K562 (cell line): ENCODE results near the gene MED17. TPM values are rescaled to one million over a fixed set of nuclear protein-coding genes. Genes with fewer than 3 reads are reported as not detected.

Experiments used
- ATAC-seq: fragments of 200-7000 bp; cut with Tn5 transposase; 3 replicates; pipeline ENCODE4 v1.9.1; 2020; ENCODE audit warnings: moderate library complexity
- BruUV-seq: library from RNA; stranded (reverse); fragments of 400-500 nt; replicated peaks from 2 replicates; lab custom pipeline; 2021; lab: Mats Ljungman, UMichigan
- CTCF ChIA-PET: fragments of 300-600 bp; formaldehyde crosslinking; extraction: SDS; loops from one replicate; lab custom pipeline; 2021; ENCODE audit warnings: low intra/inter-chr PET ratio; lab: Yijun Ruan, JAX
- POLR2A ChIA-PET: fragments of 300-600, 350-650 bp; sonication (Branson Sonifier 250); formaldehyde crosslinking; extraction: SDS; loops from one replicate; lab custom pipeline; 2021; ENCODE audit warnings: antibody characterized with exemption, inconsistent platforms; lab: Yijun Ruan, JAX
- DNase-seq, 4 experiments: peaks; one replicate each; pipeline versions ENCODE4 v3.0.0 to v3.0.0-alpha.2; 2011 to 2018; ENCODE audit warnings: low spot score in 3 of 4, mixed read lengths in 3 of 4; ENCODE audit errors: extremely low read depth in 1 of 4
- FAIRE-seq: peaks from 2 replicates; lab custom pipeline; 2011; peaks lifted over from hg19 to GRCh38; lab: Jason Lieb, UNC
- H2AFZ ChIP-seq: 2 replicates; pipeline ENCODE4 v1.6.0; 2011; ENCODE audit warnings: low read depth, low read length, control low read depth, inconsistent platforms
- H3K27ac ChIP-seq: fragments of 200-600 bp; 3 replicates; pipeline ENCODE4 v1.8.0; 2011; ENCODE audit warnings: low read depth, mild to moderate bottlenecking, control low read depth, inconsistent platforms, low read length, moderate library complexity, mixed read lengths; ENCODE audit errors: extremely low read depth
- H3K27me3 ChIP-seq, 2 experiments: fragments of 300-600 bp in 1 of 2; 2 replicates in 1 of 2; 3 replicates in 1 of 2; pipeline versions ENCODE4 v1.6.0 to v1.8.0; 2011; ENCODE audit warnings: inconsistent platforms in 2 of 2, low read length in 2 of 2, mild to moderate bottlenecking in 1 of 2, mixed read lengths in 1 of 2, moderate library complexity in 1 of 2; ENCODE audit not compliant: control insufficient read depth in 2 of 2, insufficient read depth in 2 of 2
- H3K36me3 ChIP-seq: fragments of 300-600 bp; 3 replicates; pipeline ENCODE4 v1.8.0; 2011; ENCODE audit warnings: mild to moderate bottlenecking, low read length, inconsistent platforms; ENCODE audit not compliant: control insufficient read depth, insufficient read depth
- H3K4me1 ChIP-seq, 2 experiments: fragments of 200-600 bp in 1 of 2; replicated peaks in 1 of 2; 2 replicates in 1 of 2; 3 replicates in 1 of 2; pipeline versions ENCODE4 v1.5.1 to v1.8.0; 2011; ENCODE audit warnings: inconsistent platforms in 2 of 2, low read length in 2 of 2, mild to moderate bottlenecking in 1 of 2, mixed read lengths in 1 of 2, moderate library complexity in 1 of 2; ENCODE audit not compliant: control insufficient read depth in 2 of 2, insufficient read depth in 2 of 2
- H3K4me2 ChIP-seq: 2 replicates; pipeline ENCODE4 v1.6.1; 2011; ENCODE audit warnings: low read length, control low read depth, inconsistent platforms, mixed read lengths; ENCODE audit not compliant: insufficient read depth
- H3K4me3 ChIP-seq: fragments of 200-600 bp; sonication (generic), shearing (Covaris generic); 2 replicates; pipeline ENCODE4 v1.5.1; 2016; ENCODE audit warnings: control low read depth, inconsistent platforms
- H3K79me2 ChIP-seq: fragments of 200-600 bp; 3 replicates; pipeline ENCODE4 v1.8.0; 2011; ENCODE audit warnings: low read length, inconsistent platforms; ENCODE audit not compliant: control insufficient read depth, insufficient read depth
- H3K9ac ChIP-seq, 2 experiments: 2 replicates each; pipeline versions ENCODE4 v1.6.0 to v1.6.1; 2011; ENCODE audit warnings: low read depth in 2 of 2, low read length in 2 of 2, control low read depth in 1 of 2, inconsistent platforms in 1 of 2, mild to moderate bottlenecking in 1 of 2, mixed read lengths in 1 of 2; ENCODE audit not compliant: insufficient read depth in 1 of 2
- H3K9me1 ChIP-seq: one replicate; pipeline ENCODE4 v1.6.0; 2011; ENCODE audit warnings: inconsistent platforms, mild to moderate bottlenecking, low read length, moderate library complexity; ENCODE audit not compliant: control insufficient read depth, insufficient read depth
- H3K9me3 ChIP-seq: replicated peaks from 2 replicates; pipeline ENCODE4 v1.5.1; 2011; ENCODE audit warnings: low read depth, low read length, inconsistent platforms; ENCODE audit not compliant: control insufficient read depth, insufficient read depth
- H4K20me1 ChIP-seq: replicated peaks from 2 replicates; pipeline ENCODE4 v1.6.1; 2011; ENCODE audit warnings: low read length, inconsistent platforms, mixed read lengths; ENCODE audit not compliant: control insufficient read depth, insufficient read depth
- ARID1B ChIP-seq: fragments of 450-650 bp; IDR thresholded peaks from 2 replicates; pipeline ENCODE4 v1.6.1; 2016; ENCODE audit warnings: antibody characterized with exemption, mild to moderate bottlenecking, inconsistent platforms
- CHD1 ChIP-seq: fragments of 200-600 bp; sonication (generic); IDR thresholded peaks from one replicate; pipeline ENCODE4 v1.6.1; 2012; ENCODE audit warnings: mild to moderate bottlenecking, moderate library complexity, low read length, inconsistent platforms
- CTBP1 ChIP-seq: fragments of 450-650 bp; IDR thresholded peaks from 2 replicates; pipeline ENCODE4 v1.6.1; 2016; ENCODE audit warnings: borderline replicate concordance
- EP300 ChIP-seq: IDR thresholded peaks from 2 replicates; pipeline ENCODE4 v1.6.1; 2012; ENCODE audit warnings: low read length, improper control_type of control experiment
- GABPA ChIP-seq: fragments of 200-800 bp; sonication (Bioruptor generic); conservative IDR thresholded peaks from 2 replicates; pipeline ENCODE4 v1.6.1; 2016; ENCODE audit warnings: low read depth, missing genetic modification characterization, missing compliant biosample characterization
- L3MBTL2 ChIP-seq: fragments of 450-650 bp; IDR thresholded peaks from 2 replicates; pipeline ENCODE4 v1.6.1; 2016; ENCODE audit warnings: mild to moderate bottlenecking, moderate library complexity
- NFE2 ChIP-seq: IDR thresholded peaks from 2 replicates; pipeline ENCODE4 v1.6.1; 2014; ENCODE audit warnings: antibody characterized with exemption, low read depth
- RREB1 ChIP-seq: fragments of 250-450 bp; sonication (Bioruptor Pico); IDR thresholded peaks from 2 replicates; pipeline ENCODE4 v1.4.0; 2020
- SPI1 ChIP-seq: IDR thresholded peaks from 2 replicates; pipeline ENCODE4 v1.6.1; 2011; ENCODE audit warnings: low read depth, low read length, control low read depth, borderline replicate concordance
- STAT5B ChIP-seq: fragments of 250-450 bp; sonication (Bioruptor Pico); IDR thresholded peaks from 2 replicates; pipeline ENCODE4 v1.8.0; 2021; ENCODE audit warnings: mild to moderate bottlenecking, inconsistent platforms
- TEAD4 ChIP-seq, 2 experiments: sonication (generic) in 1 of 2; formaldehyde crosslinking in 1 of 2; IDR thresholded peaks; 2 replicates each; pipeline versions ENCODE4 v1.6.1 to v1.8.0; 2012 to 2022; ENCODE audit warnings: borderline replicate concordance in 1 of 2, inconsistent platforms in 1 of 2, low read length in 1 of 2, mild to moderate bottlenecking in 1 of 2, missing genetic modification reagents in 1 of 2
- ZNF263 ChIP-seq: sonication (generic); formaldehyde crosslinking; IDR thresholded peaks from 2 replicates; pipeline ENCODE4 v1.8.0; 2022; ENCODE audit warnings: mild to moderate bottlenecking, missing genetic modification reagents, borderline replicate concordance
- ZNF431 ChIP-seq: sonication (generic); formaldehyde crosslinking; IDR thresholded peaks from 2 replicates; pipeline ENCODE4 v1.8.0; 2022; ENCODE audit warnings: mild to moderate bottlenecking, missing genetic modification reagents
- ZNF589 ChIP-seq: fragments of 200-800 bp; sonication (Bioruptor generic); IDR thresholded peaks from 2 replicates; pipeline ENCODE4 v1.6.1; 2016; ENCODE audit warnings: low read depth, missing genetic modification characterization, missing compliant biosample characterization
- ZNF668 ChIP-seq: fragments of 250-450 bp; sonication (Bioruptor Pico); IDR thresholded peaks from 2 replicates; pipeline ENCODE4 v1.8.0; 2022; ENCODE audit warnings: mild to moderate bottlenecking, inconsistent platforms
- WGBS: fragments of 100-300 bp; shearing (Covaris generic); methylation state at CpG from one replicate; pipeline ENCODE4 v1.1.6; 2016; ENCODE audit warnings: low coverage, mixed read lengths; ENCODE audit not compliant: insufficient coverage; ENCODE audit errors: missing lambda C conversion rate; 5-methylcytosine and 5-hydroxymethylcytosine counted together
- in situ Hi-C: fragments of 300-500 bp; cut with MboI; formaldehyde crosslinking; loops from 4 replicates; pipeline ENCODE4 v1.15.0; 2018; ENCODE audit warnings: inconsistent platforms, mixed read lengths
- intact Hi-C: fragments of 100-400 bp; cut with micrococcal nuclease; formaldehyde crosslinking; loops from 2 replicates; pipeline ENCODE4 v1.14.2; 2022
- polyA plus RNA-seq, 8 experiments: library from polyadenylated mRNA; depleted of rRNA in 4 of 8; stranded (reverse) in 5 of 8; unstranded in 3 of 8; fragments of >200 nt; fragmentation: Nextera tagmentation in 2 of 8; fragmentation: Illumina TruSeq in 1 of 8; extraction: Ambion mirVana in 2 of 8; extraction: Trizol in 1 of 8; gene quantifications; 2 replicates each; pipeline versions ENCODE4 v1.2.1 to v1.2.3, GENCODE V29; 2011 to 2014; ENCODE audit warnings: inconsistent platforms in 1 of 8, missing spikeins in 1 of 8
- total RNA-seq, 7 experiments: library from RNA; depleted of rRNA in 6 of 7; stranded (reverse); fragments of >200 nt in 6 of 7; fragmentation: Illumina TruSeq in 2 of 7; extraction: Trizol in 2 of 7; gene quantifications; 2 replicates each; pipeline versions ENCODE4 v1.2.1 to v1.2.3, GENCODE V29; 2011 to 2021; ENCODE audit warnings: low replicate concordance in 1 of 7

Gene MED17
- total and polyA plus RNA-seq, 9 of the 15 experiments (the other 6 are each of a cell fraction or from before 2014, with no cell fraction given) = 6.7 to 34.7 (median 26.8) TPM

DNA sequence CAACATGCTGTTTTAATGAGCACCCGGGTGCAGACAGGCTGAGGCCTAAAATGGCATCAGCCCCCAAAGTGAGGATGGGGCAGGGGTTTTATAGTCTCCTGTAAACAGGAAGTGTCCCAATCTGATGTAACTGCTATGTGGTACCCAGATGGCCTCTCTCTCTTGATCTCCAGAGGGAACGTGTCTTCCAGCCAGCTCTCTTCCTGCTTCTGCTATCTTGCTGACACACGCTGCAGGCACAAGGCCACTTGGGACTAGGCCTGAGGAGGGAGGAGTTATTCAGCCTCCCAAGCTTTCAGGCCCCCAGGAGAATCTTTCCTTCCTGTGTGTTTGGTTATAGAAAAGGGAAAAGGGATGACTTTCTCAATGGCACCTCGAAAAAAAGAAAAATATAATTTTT, 77.7 kb downstream of the MED17 start:
- intact Hi-C loops = no loop called here
- no peak overlapping the region for H3K4me3 ChIP-seq
- peak; percentile 83 for ATAC-seq
- no TSS peak for BruUV-seq
- in situ Hi-C loops = no loop called here
- FAIRE-seq = peak; percentile 70
- 10% methylated on average over 4 of the region's 4 CpGs for WGBS
- no peak overlapping the region for H3K9ac ChIP-seq
- peak overlapping the region; percentile 8; the same call in 1 of the 2 replicates for H3K4me2 ChIP-seq
- no peak overlapping the region for H3K27ac ChIP-seq
- H3K9me1 ChIP-seq = no peaks in the 10 kb centered on the region
- H3K9me3 ChIP-seq = no peaks in the 10 kb centered on the region
- H4K20me1 ChIP-seq = no peaks in the 10 kb centered on the region
- no peaks in the 10 kb centered on the region for H3K36me3 ChIP-seq
- peaks cover 0 to 5% of the 10 kb centered on the region in 2 experiments; a peak in 2 of 5 replicates for H3K4me1 ChIP-seq
- peak in 1 of 4 experiments; percentile 50 for DNase-seq
- CTCF ChIA-PET = no interaction called here
- peaks cover 0 to 9% of the 10 kb centered on the region in 2 experiments; a peak in 1 of 5 replicates for H3K27me3 ChIP-seq
- H3K79me2 ChIP-seq = no peaks in the 10 kb centered on the region
- H2AFZ ChIP-seq = peak overlapping the region; percentile 72
- POLR2A ChIA-PET = no interaction called here
- TF ChIP-seq RREB1 (CRISPR knock-in tag) (peak; percentile 95), ARID1B (peak; percentile 32; the same call in 1 of the 2 replicates), ZNF263 (CRISPR knock-in tag) (no peak), ZNF668 (CRISPR knock-in tag) (no peak), EP300 (no peak), TEAD4 (IDR thresholded peaks at IDR 0.05; ENCODE audit: low read length) (peak; percentile 34; the same call in 1 of the 2 replicates), TEAD4 (CRISPR knock-in tag; IDR thresholded peaks at IDR 0.05; ENCODE audit: borderline replicate concordance) (no peak), L3MBTL2 (peak; percentile 66; the same call in 1 of the 2 replicates), ZNF589 (CRISPR knock-in tag) (peak; percentile 45; the same call in 1 of the 2 replicates), ZNF431 (CRISPR knock-in tag) (peak; percentile 77; the same call in 1 of the 2 replicates), GABPA (tag) (peak; percentile 47; the same call in 1 of the 2 replicates), NFE2 (peak; percentile 45; the same call in 1 of the 2 replicates), SPI1 (peak; percentile 58; the same call in 1 of the 2 replicates), CHD1 (no peak), CTBP1 (peak; percentile 71), STAT5B (CRISPR knock-in tag) (no peak)
